ENCODE data around the gene TBC1D8B.

The TBC1D8B gene

DNA sequence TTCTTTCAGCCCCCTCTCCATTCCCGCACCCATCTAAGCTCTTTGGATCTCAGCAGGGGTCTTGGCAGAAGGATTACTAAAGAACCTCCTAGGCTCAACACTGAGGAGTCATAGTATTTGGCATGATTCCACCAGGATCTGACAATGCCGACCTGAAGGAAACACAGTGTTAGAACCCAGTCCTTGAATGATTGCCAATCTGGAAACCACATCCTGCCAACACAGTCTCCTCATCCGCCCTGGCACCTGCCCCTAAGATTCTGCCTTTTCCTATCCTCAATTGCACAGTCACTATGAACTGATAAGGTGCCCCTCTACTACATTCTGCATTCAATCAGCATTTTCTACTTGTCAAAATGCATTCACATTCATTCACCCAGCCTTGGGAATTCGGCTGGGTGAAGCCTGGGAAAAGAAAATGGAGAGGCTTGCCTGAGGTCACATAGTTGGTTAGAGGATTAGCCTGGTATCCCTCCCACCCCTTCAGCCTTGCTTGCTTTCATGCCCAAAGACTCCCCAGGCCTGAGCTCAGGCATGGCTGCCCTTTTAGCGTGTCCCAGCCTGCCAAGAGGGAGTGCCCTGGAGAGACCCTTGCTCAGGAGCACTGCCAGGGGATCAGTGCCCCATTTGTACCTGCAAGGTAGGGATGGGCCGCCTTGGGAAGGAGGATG, 115.5 kb downstream of the TBC1D8B start:
- Histone ChIP-seq H2BK12ac (ENCODE audit: low read length) (peak overlapping the region; percentile 58), H4K91ac (ENCODE audit: low read depth, low read length, poor library complexity) (no peak overlapping the region), H3K79me1 (ENCODE audit: low read depth, low read length) (no peaks in the 10 kb centered on the region), H3K4me1 (ENCODE audit: control insufficient read depth in 2 of 2, insufficient read depth in 1 of 2, low read depth in 1 of 2, low read length in 2 of 2) (peaks cover 6 to 11% of the 10 kb centered on the region in 2 donors), H3K14ac (ENCODE audit: low read length) (no peak overlapping the region), H3K9ac (ENCODE audit: low read depth, low read length, poor library complexity) (no peak overlapping the region), H3K23ac (ENCODE audit: low read depth, low read length, poor library complexity) (no peak overlapping the region), H3K27ac (replicated peaks; ENCODE audit: low read length) (no peak overlapping the region), H2BK5ac (ENCODE audit: low read length) (no peak overlapping the region), H3K18ac (ENCODE audit: low read length) (peak overlapping the region; percentile 80), H2BK15ac (ENCODE audit: low read length) (no peak overlapping the region), H3K4me2 (ENCODE audit: insufficient read depth, low read length, poor library complexity, severe bottlenecking) (no peak overlapping the region), H2AK5ac (ENCODE audit: low read depth, low read length) (no peak overlapping the region), H3K4me3 (ENCODE audit: low read length in 2 of 2) (no peak overlapping the region), H4K8ac (ENCODE audit: low read depth, low read length) (no peak overlapping the region), H3K36me3 (replicated peaks in 1 of 2; ENCODE audit: control insufficient read depth in 2 of 2, insufficient read depth in 2 of 2, low read length in 2 of 2) (no peaks in the 10 kb centered on the region), H2BK120ac (ENCODE audit: low read depth, low read length) (no peak overlapping the region), H3K4ac (ENCODE audit: low read length) (no peak overlapping the region), H3K27me3 (ENCODE audit: control insufficient read depth in 3 of 3, insufficient read depth in 3 of 3, low read depth in 1 of 3, low read length in 3 of 3) (peaks cover 0 to 32% (median 0%) of the 10 kb centered on the region in 3 experiments), H2AFZ (ENCODE audit: low read length) (no peak overlapping the region), H3K9me3 (replicated peaks in 1 of 2; ENCODE audit: control insufficient read depth in 2 of 2, insufficient read depth in 1 of 2, low read depth in 1 of 2, low read length in 2 of 2) (no peaks in the 10 kb centered on the region)
- no CpG with 5 or more reads among the region's 6 CpGs for WGBS, 2 donors (ENCODE audit: extremely low coverage in 2 of 2, insufficient read length in 2 of 2, insufficient replicate concordance in 1 of 2)
- no peak for DNase-seq (ENCODE audit: low spot score)

- Histone ChIP-seq H4K8ac (ENCODE audit: low read depth, low read length) (no peak within 1 kb of the TSS), H2AK5ac (ENCODE audit: low read depth, low read length) (no peak within 1 kb of the TSS), H2BK120ac (ENCODE audit: low read depth, low read length) (no peak within 1 kb of the TSS), H2AFZ (ENCODE audit: low read length) (no peak within 1 kb of the TSS), H3K4ac (ENCODE audit: low read length) (no peak within 1 kb of the TSS), H3K4me1 (ENCODE audit: control insufficient read depth in 2 of 2, insufficient read depth in 1 of 2, low read depth in 1 of 2, low read length in 2 of 2) (peaks cover 6 to 11% of the 10 kb centered on the region in 2 donors), H4K91ac (ENCODE audit: low read depth, low read length, poor library complexity) (no peak within 1 kb of the TSS), H2BK12ac (ENCODE audit: low read length) (no peak within 1 kb of the TSS), H3K27me3 (ENCODE audit: control insufficient read depth in 3 of 3, insufficient read depth in 3 of 3, low read depth in 1 of 3, low read length in 3 of 3) (peaks cover 0 to 32% (median 0%) of the 10 kb centered on the region in 3 experiments), H3K9ac (ENCODE audit: low read depth, low read length, poor library complexity) (no peak within 1 kb of the TSS), H3K4me3 (ENCODE audit: low read length in 2 of 2) (no peak within 1 kb of the TSS), H3K79me1 (ENCODE audit: low read depth, low read length) (no peaks in the 10 kb centered on the region), H3K18ac (ENCODE audit: low read length) (peak within 1 kb of the TSS; percentile 81), H3K14ac (ENCODE audit: low read length) (no peak within 1 kb of the TSS), H3K9me3 (replicated peaks in 1 of 2; ENCODE audit: control insufficient read depth in 2 of 2, insufficient read depth in 1 of 2, low read depth in 1 of 2, low read length in 2 of 2) (no peaks in the 10 kb centered on the region), H3K23ac (ENCODE audit: low read depth, low read length, poor library complexity) (no peak within 1 kb of the TSS), H3K27ac (replicated peaks; ENCODE audit: low read length) (peak within 1 kb of the TSS; percentile 68), H2BK5ac (ENCODE audit: low read length) (peak within 1 kb of the TSS; percentile 90), H3K4me2 (ENCODE audit: insufficient read depth, low read length, poor library complexity, severe bottlenecking) (peak within 1 kb of the TSS; percentile 14), H3K36me3 (replicated peaks in 1 of 2; ENCODE audit: control insufficient read depth in 2 of 2, insufficient read depth in 2 of 2, low read length in 2 of 2) (no peaks in the 10 kb centered on the region), H2BK15ac (ENCODE audit: low read length) (no peak within 1 kb of the TSS)
- no CpG with 5 or more reads among the region's 2 CpGs for WGBS, 2 donors (ENCODE audit: extremely low coverage in 2 of 2, insufficient read length in 2 of 2, insufficient replicate concordance in 1 of 2)
- DNase-seq (ENCODE audit: low spot score) = peak; percentile 75
Observed at GRCh38 chrX:106919932-106920452, 117.5 kb downstream of the TBC1D8B start, which contains the start of gene CLDN2. Gene CLDN2 (plus strand): TSS chrX:106920402. CDS start chrX:106928229, 7,827 bp downstream.

DNA sequence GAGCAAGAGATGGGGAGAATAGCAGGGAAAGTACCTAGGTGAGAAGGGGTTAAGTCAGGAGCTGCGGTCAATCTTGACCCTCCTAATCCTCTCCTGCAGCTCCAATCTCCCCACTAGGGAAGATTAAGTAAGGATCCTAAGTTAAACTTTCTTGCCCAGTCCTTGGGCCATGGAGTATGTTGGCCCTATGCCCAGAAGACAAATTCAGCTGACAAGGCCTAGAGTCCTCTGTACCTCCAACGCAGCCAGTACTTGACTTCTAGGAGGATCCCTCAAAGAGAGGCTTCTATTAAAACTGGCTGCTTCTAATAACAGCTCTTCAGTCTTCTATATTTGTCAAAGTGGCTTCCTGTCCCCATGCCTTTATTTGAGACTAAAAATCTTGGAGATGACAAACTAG, 119.2 kb downstream of the TBC1D8B start:
- H2BK15ac ChIP-seq (ENCODE audit: low read length) = no peak overlapping the region
- H3K36me3 ChIP-seq (replicated peaks in 1 of 2; ENCODE audit: control insufficient read depth in 2 of 2, insufficient read depth in 2 of 2, low read length in 2 of 2) = no peaks in the 10 kb centered on the region
- no peak overlapping the region for H3K23ac ChIP-seq (ENCODE audit: low read depth, low read length, poor library complexity)
- no peak overlapping the region for H2BK5ac ChIP-seq (ENCODE audit: low read length)
- H3K4me1 ChIP-seq (ENCODE audit: control insufficient read depth in 2 of 2, insufficient read depth in 1 of 2, low read depth in 1 of 2, low read length in 2 of 2) = peaks cover 6 to 11% of the 10 kb centered on the region in 2 donors
- H3K4me3 ChIP-seq (ENCODE audit: low read length in 2 of 2) = no peak overlapping the region
- no peak for DNase-seq (ENCODE audit: low spot score)
- H3K4me2 ChIP-seq (ENCODE audit: insufficient read depth, low read length, poor library complexity, severe bottlenecking) = no peak overlapping the region
- H2BK12ac ChIP-seq (ENCODE audit: low read length) = no peak overlapping the region
- no peak overlapping the region for H4K8ac ChIP-seq (ENCODE audit: low read depth, low read length)
- H3K9me3 ChIP-seq (replicated peaks in 1 of 2; ENCODE audit: control insufficient read depth in 2 of 2, insufficient read depth in 1 of 2, low read depth in 1 of 2, low read length in 2 of 2) = no peaks in the 10 kb centered on the region
- H3K9ac ChIP-seq (ENCODE audit: low read depth, low read length, poor library complexity) = no peak overlapping the region
- no peak overlapping the region for H4K91ac ChIP-seq (ENCODE audit: low read depth, low read length, poor library complexity)
- no peak overlapping the region for H3K18ac ChIP-seq (ENCODE audit: low read length)
- no peak overlapping the region for H2AK5ac ChIP-seq (ENCODE audit: low read depth, low read length)
- no peak overlapping the region for H2BK120ac ChIP-seq (ENCODE audit: low read depth, low read length)
- WGBS, 2 donors (ENCODE audit: extremely low coverage in 2 of 2, insufficient read length in 2 of 2, insufficient replicate concordance in 1 of 2) = no CpG with 5 or more reads among the region's 2 CpGs
- peaks cover 0 to 27% (median 0%) of the 10 kb centered on the region in 3 experiments for H3K27me3 ChIP-seq (ENCODE audit: control insufficient read depth in 3 of 3, insufficient read depth in 3 of 3, low read depth in 1 of 3, low read length in 3 of 3)
- H3K14ac ChIP-seq (ENCODE audit: low read length) = no peak overlapping the region
- no peak overlapping the region for H3K27ac ChIP-seq (replicated peaks; ENCODE audit: low read length)
- no peak overlapping the region for H3K4ac ChIP-seq (ENCODE audit: low read length)
- no peak overlapping the region for H2AFZ ChIP-seq (ENCODE audit: low read length)
- no peaks in the 10 kb centered on the region for H3K79me1 ChIP-seq (ENCODE audit: low read depth, low read length)
